AG10803 (cell line): Measurements from ENCODE around the gene RGS12.

Experiments used
- DNase-seq: peaks from one replicate; pipeline ENCODE4 v3.0.0; 2010; ENCODE audit warnings: low read depth
- H3K4me3 ChIP-seq: 2 replicates; pipeline ENCODE4 v1.5.1; 2011; ENCODE audit warnings: mild to moderate bottlenecking, low read length, control low read depth
- CTCF ChIP-seq: conservative IDR thresholded peaks from 2 replicates; pipeline ENCODE4 v1.5.1; 2011; ENCODE audit warnings: mild to moderate bottlenecking, low read length, control low read depth, inconsistent platforms

The RGS12 gene

GRCh38 chr4:3269991-3270611 is 22.7 kb upstream of the RGS12 start:
- H3K4me3 ChIP-seq = no peak overlapping the region
- TF ChIP-seq CTCF = no peak
- no peak for DNase-seq

GRCh38 chr4:3271131-3271530 is 21.7 kb upstream of the RGS12 start:
- H3K4me3 ChIP-seq = no peak overlapping the region
- no peak for DNase-seq
- TF ChIP-seq CTCF = no peak

- peak; percentile 44 for DNase-seq
- H3K4me3 ChIP-seq = no peak overlapping the region
- TF ChIP-seq CTCF = no peak
Observed at GRCh38 chr4:3276986-3277385, 15.8 kb upstream of the RGS12 start.

GRCh38 chr4:3280466-3280865 is 12.4 kb upstream of the RGS12 start:
- DNase-seq = no peak
- no peak overlapping the region for H3K4me3 ChIP-seq
- TF ChIP-seq CTCF = no peak

GRCh38 chr4:3283483-3283882 is 9.3 kb upstream of the RGS12 start:
- no peak overlapping the region for H3K4me3 ChIP-seq
- TF ChIP-seq CTCF = no peak

DNA sequence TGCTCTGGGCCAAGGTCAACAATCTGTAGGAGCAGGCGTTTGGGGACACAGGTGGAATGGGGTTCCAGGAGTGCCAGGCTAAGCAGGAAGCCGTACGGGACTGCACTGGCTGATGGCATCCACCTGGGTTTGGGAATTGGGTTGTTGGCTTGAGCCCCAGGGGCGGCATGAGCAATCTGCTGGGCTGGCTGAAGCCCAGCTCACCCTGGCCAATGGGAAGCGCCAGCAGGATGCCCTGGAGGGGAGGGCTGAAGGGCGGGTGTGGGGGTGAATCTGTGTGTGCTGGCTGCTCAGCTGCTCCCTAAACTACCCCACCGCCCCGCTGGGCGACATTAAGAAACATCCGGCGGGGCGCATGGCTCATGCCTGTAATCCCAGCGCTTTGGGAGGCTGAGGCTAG is 8.9 kb upstream of the RGS12 start:
- no peak for DNase-seq
- H3K4me3 ChIP-seq = no peak overlapping the region
- TF ChIP-seq CTCF = no peak

More at GRCh38 chr4:3283483-3283882, 9.3 kb upstream of the RGS12 start:
- no peak for DNase-seq

DNA sequence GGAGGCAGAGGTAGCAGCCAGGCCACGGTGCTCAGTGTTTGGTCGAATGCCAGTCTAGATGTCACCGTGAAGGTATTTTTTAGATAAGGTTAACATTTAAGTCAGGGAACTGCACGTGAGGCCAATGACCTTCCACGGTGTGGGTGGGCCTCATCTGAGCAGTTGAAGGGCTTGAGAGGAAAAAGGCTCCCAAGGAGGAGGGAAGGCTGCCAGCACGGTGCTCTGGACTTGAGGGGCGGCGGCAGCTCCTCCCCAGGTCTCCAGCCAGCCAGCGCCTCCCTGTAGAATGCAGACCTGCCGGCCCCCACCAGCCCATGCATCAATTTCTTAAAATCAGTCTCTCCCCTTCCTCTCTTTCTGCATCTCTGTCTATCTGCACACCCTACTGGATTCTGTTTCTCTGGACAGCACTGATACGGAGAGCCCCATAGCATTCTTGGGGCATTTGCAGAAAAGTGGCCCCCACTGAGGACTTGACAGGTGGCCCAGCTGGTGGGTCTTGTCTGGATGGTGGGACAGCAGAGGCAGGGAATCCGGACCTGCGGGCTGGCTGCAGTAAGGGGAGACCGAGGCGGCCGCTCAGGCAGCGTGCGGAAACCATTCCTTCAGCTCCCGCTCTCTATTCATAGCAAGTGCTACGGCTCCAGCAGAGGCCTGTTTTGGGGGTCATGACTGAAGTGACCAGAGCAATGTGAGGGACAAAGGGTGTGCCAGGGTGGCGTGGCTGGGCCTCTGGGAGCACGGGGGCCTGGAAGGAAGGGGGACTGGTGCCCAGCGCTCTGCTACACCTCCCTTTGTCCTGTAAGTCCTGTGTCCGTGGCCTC is 7.9 kb upstream of the RGS12 start:
- H3K4me3 ChIP-seq = no peak overlapping the region
- TF ChIP-seq CTCF = no peak
- DNase-seq = no peak
